NK-92 (cell line): ENCODE measurements around the gene LGALS3BP.

Experiments used
- DNase-seq: peaks from one replicate; lab custom pipeline; 2025; ENCODE audit not compliant: unreplicated experiment; lab: John Stamatoyannopoulos, UW

LGALS3BP gene

DNA sequence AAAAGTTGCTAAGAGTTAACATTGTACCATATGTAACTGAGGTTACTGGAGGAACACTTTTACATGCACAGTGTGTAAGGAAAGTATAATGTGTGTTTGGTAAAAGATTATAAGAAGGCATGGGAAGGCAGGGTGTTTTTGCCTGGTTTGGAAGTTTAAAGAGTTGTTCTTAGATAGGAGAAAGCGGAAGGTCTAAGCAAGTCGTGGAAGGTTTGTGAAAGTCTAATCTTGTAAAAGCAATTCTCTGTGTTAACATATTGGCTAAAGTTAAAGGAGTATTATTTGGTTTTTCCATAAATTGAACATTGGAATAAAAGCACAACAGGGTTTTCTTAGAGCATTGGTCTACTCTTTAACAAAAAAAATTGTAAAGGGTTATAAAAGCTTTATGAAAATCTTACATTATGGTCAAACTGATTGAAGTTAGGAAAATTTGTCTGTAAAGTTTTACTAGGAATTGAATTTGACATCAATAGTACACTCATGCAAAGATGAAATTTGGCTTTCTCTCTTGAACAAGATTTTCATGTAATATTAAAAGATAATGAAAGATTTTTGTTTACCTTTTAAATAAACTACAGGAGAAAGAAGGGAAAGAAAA is 34.5 kb upstream of the LGALS3BP start:
- DNase-seq, result no peak

DNA sequence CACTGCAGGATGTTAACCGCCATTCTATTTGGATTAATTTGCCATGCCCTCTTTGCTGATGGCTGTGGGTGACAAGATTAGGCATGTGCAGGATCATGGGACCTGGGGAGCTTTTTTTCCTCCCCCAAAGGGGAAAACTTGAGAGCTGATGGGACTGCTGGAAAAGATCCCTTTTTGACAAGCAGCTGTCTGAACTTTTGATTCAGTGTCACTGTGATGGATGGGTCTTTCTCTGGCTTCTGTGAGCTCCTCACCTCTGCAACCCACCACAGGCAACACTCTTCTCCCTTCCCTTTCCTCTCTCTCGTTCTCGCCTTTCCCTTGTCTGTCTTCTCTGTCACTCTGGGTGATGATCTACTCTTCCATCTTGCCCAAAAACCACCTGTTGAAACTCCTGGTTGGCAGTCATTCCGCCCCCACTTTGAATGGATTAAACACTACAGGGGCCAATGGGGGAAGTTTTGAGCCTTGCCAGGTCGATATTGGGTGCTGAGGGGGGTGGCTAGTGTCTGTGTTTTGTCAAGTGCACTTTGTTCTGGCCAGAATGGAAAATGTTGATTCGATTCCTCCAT is 32.9 kb upstream of the LGALS3BP start:
- DNase-seq, result no peak

DNA sequence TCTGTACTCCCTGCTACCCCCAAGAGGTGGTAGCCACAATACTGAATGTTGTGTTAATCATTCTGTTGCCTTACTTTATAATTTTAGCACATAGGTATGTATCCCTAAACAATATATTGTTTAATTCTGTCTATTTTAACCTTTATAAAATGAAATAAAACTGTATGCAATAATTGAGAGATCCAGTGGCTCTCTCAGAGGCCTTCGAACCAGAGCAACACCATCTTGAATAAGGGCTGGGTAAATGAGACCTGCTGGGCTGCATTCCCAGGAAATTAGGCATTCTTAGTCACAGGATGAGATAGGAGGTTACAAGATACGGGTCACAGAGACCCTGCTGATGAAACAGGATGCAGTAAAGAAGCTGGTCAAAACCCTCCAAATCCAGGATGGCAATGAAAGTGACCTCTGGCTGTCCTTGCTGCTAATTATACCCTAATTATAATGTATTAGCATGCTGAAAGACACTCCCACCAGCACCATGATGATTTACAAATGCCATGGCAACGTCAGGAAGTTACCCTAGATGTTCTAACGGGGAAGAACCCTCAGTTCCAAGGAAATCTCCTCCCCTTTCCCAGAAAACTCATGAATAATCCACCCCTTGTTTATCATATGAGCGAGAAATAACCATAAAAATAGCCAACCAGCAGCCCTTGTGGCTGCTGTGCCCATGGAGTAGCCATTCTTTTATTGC is 31.9 kb upstream of the LGALS3BP start:
- DNase-seq, result no peak

DNA sequence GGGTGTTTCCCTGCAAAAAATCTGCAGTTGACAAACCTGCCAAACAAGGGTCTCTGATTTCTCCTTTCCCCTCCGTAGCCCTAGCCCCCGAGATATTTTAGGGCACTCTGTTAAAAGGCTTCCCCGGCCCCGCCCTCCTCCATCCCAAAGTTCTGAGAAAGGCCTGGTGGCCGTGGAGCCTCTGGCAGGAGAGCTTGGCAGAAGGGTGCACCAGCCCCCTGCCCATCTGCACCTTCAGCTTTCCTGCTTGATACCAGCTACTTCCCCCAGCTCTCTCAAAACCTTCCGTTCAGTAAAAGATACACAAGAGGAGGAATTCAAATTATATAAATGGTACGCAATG is 30.6 kb upstream of the LGALS3BP start:
- DNase-seq, result no peak

DNA sequence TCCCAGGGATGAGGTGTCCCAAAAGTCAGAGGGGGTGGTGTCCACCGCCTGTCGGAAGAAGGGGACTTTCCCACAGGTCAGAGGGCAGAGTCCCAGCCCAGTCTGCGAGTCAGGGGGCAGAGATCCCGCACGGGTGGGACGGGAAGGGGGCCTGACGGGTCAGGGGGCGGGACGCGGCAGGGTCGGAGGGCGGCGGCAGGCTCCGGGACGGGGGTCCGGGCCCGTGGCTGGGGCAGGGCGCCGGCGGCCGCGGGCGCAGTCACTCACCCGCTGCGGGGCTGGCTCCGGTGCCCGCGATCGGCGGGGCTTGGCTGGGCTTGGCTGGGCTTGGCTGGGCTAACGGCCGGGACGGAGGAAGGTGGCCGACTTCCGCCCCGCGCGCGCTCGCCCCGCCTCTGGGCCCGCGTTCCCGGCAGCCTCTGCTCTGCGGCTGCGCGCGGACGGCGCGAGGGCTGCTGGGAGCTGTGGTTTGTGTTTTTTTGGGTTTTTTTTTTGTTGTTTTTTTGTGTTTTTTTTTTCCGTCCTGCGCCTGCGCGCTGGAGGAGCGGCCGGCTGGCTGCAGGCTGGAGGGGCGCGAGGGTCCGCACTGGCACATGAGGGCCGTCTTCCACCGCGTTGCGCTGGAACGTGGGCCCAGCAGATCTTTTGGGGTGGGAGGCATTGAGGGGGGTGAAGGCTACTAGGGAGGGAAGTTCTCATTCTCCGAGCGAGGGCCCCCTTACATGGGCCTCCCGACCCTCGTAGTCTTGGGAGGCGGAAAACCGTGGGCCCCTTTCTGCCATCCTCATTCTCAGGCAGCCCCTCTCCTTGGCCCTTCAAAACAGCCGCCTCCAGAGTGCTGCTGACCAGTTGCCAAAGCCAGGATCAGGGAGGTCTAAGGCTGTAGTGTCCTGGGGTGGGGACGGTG is 29.9 kb upstream of the LGALS3BP start, which contains the start of gene CANT1:
CANT1 (minus strand) TSS at position 368 of the 907 bp plus-strand sequence. CDS start 12,142 bp downstream, outside the sequence.
- no peak for DNase-seq

DNA sequence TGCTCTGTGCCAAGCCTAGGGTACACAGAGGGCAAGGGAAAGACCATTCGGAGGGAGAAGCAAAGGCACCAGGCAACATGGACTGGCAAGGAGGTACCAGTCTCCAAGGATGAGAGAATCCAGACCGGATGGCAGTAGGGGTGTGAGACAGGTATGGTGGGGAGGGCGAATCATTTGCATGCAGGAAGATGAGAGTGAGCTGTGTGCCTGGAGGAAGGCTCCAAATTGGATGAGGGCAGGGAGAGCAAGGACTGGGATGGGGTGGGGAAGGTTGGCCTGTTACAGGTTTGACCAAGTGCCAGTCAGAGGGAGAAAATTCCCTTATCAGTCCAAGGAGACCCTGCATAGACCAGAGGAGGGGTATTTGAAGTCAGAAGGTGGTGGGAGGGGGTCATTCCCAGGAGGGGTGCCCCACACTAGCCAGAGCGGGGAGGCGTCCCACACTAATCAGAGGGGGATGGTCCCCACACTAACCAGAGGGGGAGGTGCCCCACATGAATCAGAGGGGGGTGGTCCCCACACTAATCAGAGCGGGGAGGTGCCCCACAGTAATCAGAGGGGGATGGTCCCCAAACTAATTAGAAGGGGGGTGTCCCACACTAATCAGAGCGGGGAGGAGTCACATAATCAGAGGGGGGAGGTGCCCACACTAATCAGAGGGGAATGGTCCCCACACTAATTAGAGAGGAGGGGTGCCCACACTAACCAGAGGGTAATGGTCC is 29.1 kb upstream of the LGALS3BP start:
- no peak for DNase-seq

DNA sequence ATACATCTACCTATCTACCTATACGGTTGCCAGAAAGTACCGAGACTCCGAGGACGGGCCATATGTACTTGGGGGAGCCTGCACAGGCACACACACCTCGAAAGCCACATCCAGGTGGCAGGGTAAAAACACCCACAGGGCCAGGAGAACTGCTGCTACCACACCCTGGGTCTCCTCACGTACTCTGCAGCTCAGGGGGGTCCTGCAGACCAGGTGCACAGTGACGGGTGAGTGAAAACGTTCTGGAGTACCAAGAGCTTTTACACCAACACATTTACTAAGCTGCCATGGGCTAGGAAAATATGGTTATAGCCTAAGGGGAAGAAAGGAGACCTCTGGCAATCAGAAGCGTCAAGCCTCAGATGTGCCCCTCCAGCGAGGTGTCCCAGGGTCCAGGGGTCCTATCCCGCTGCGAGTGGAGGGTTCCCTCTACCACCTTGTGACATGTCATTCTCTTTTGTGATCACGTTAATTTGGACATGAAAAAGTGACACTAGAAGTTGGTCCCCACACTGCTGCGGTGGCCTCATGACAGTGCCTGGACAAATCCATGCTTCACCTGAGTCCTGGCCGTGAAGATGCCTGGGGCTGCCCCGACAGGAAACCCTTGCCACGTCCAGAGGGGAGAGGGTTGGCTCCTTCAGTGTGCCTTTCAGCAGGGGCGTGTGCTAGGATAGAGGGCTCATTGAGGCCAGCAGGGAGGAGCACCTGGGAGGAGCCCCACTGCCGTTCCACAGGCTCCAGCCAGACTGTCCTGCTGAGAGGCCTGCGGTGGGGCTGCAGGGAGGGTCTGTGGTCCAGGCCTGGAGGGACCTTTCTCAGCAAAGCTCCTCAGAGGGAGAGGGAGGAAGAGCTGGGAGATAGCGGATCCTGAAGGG is 28.0 kb upstream of the LGALS3BP start:
- DNase-seq, result no peak

DNA sequence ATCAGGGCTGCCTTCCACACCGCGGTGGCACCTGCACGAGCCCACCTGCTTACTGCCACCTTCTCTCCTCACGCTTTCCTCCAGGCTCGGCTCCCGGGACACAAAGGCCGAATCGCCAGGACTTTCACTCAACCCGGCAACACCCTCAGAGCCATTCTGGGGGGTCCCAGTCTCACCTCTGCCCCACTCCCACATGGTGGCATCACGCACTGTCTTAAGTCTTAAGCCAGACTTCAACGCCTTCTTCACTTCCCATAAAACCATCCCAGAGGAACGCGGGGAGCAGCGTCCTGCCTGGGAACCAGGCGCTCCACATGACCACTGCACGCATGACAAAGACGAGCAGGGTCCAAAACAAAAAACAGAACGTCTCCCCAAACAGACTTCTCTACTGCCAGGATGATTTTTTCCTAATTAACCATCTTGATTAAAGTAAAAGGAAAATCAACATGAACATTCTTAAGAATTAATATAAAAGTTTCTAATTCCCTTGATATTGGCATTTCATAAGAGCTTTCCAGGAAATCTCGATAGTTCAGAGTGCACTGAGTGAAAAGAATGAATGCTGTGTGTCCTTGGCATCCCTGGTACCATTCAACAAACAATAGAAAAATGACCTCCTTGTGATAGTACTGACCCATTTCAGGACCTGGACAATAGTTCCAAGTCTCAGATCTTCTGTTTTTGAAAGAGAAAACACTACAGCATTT is 27.2 kb upstream of the LGALS3BP start:
- no peak for DNase-seq

DNA sequence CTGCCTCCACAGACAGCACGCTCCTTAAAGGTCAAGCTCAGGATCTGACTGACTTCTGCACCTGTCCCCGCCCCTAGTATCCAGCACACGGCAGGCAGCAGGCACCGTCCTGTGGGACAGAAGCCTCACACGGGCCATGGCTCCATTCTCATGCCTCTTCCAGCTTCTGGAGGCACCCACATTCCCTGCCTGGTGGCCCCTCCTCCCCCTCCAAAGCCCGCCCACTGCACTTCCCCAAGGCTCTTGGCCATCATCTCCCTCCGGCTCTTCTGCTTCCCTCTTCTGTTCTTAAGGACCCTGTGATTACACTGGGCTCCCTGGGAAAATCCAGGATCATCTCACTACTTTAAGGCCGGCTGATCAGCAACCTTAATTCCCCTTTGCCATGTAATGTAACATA is 26.3 kb upstream of the LGALS3BP start:
- no peak for DNase-seq

DNA sequence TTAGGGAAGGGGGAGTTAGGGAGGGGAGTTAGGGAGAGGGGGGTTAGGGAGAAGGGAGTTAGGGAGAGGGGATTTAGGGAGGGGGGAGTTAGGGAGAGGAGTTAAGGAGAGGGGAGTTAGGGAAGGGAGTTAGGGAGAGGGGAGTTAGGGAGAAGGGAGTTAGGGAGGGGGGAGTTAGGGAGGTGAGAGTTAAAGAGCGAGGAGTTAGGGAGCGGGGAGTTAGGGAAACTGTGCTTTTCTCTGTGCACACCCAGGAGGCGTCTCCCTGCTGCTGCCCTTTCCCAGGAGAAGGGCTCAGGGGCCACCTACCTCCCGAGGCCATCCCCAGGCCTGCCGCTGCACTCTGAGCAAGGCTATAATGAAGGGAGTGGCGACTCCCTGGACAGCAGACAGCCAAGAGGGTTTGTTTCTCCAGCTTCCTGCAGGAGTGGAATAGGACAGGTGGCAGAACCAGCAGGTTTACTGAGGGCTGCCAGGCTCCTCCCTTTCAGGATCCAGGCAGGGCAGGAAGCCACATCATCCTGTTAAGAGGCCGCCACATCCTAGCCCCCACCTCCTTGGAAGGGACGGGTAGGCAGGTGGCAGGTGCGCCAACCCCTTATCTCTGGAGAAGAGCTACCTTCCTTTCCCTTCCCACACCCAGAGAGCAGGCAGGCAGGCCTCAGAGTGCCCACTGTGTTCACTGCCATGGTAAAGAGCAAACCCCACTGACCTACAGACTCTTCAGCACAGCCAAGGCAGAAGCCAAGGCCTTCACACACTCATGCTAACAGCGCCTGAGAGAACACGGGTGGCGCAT is 25.5 kb upstream of the LGALS3BP start:
- DNase-seq, result no peak

DNA sequence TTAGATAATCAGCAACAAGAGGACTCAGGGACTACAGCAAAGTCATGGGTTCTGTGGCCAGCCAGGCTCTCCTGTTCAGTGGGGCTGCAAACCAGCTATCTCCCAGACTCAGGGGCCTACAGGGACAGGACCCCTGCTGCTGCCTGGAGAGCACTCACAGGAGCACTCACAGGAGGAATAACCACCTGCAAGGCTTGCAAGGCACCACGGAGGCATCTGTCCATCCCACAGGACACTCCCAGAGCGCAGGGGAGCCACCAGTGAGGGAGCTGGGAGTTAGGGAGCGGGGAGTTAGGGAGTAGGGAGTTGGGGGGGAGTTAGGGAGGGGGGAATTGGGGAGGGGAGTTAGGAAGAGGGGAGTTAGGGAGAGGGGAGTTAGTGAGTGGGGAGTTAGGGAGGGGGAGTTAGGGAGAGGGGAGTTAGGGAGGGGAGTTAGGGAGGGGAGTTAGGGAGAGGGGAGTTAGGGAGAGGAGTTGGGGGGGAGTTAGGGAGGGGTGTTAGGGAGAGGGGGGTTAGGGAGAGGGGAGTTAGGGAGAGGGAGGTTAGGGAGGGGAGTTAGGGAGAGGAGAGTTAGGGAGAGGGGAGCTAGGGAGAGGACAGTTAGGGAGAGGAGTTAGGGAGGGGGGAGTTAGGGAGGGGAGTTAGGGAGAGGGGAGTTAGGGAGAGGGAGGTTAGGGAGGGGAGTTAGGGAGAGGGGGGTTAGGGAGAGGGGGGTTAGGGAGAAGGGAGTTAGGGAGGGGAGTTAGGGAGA is 24.1 kb upstream of the LGALS3BP start:
- no peak for DNase-seq

DNA sequence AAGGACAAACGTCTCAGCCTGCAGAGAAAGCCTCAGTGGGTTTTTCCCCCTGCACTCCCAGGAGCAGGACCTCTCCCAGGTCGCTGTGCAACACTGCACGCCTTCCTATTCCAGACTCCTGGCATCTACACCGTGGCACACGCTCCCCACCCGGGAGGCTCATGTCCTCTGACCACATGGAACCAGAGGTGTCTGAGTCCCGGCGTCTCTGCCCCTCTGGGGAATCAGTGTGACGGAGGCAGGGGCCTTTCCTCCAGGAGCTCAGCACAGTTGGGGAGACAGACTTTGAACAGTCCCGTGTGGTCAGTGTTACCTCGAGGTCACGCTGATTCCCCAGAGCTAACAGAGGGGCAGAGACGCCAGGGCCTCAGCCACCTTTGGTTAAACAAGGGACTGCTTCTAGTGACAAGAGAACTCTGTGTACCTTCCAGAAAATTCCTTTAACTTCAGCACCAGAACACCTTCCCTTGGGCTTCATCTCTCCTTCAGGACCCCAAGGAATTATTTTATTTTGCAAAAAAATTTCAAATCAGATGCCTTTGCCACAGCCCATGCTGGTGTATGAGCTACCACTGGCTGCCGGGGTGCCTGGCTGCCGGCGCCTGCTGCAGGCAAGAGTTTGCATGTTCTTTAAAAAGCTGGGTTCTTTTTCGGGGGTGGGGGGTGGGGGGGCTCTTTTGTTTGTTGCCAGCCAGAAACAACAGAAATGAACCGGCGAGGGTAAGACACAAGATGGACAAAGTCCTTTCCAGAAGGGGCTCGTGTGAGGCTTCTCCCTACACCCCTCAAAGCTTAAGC is 23.3 kb upstream of the LGALS3BP start:
- no peak for DNase-seq

DNA sequence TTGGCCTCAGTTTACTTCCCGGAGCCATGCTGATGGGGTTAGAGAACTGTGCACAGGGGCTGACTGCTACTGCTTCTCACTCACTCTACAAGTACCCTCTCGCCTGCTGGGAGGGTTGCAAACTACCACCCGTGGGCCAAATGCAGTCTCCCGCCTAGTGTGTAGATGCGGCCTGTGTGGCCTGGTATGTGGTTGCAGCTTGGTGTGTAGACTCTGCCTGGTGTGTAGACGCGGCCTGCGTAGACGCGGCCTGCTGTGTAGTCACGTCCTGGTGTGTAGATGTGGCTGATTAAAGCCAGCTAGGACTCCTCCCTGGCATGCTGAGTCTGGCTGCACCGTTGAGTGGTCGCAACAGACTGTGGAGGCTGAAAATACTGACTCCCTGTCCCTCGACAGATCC is 22.6 kb upstream of the LGALS3BP start:
- no peak for DNase-seq

DNA sequence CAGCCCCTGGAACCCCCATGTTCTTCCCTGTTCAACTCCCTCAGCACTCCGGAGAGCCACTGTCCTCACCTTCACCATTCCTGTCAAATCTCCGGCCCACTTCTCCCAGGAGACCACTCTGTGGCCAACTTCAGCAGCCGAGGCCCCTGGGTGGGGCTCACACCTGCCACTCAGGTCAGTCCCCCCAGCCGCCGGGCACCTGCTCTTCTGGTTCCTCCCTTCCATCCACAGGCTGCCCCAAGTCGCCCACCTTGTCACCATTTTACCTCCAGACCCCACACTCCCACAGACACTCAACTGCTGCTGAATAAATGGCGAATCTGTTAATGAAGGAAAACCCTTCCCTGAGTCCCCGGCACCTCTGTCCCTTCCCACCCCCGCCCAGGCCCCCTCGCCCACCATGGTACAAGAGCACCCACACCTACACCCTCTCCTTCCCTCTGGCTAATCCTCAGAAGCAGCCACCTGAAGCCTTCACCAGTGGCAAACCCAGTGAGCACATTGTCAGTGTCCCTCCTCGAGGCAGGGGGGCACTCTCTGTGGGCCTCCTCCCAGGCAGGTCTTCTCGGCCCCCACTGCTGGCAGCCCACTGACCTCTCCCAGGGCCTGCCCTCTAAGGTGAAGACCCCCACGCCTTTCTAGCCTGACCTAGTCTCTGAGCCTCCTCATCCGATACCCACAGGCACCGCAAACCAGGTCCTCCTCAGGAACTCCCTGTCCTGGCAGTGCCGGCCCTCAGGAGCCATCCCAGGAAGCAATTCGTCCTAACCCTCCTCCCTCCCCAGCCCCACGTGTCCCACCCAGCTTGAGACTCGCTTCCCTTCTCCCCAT is 21.7 kb upstream of the LGALS3BP start:
- no peak for DNase-seq

DNA sequence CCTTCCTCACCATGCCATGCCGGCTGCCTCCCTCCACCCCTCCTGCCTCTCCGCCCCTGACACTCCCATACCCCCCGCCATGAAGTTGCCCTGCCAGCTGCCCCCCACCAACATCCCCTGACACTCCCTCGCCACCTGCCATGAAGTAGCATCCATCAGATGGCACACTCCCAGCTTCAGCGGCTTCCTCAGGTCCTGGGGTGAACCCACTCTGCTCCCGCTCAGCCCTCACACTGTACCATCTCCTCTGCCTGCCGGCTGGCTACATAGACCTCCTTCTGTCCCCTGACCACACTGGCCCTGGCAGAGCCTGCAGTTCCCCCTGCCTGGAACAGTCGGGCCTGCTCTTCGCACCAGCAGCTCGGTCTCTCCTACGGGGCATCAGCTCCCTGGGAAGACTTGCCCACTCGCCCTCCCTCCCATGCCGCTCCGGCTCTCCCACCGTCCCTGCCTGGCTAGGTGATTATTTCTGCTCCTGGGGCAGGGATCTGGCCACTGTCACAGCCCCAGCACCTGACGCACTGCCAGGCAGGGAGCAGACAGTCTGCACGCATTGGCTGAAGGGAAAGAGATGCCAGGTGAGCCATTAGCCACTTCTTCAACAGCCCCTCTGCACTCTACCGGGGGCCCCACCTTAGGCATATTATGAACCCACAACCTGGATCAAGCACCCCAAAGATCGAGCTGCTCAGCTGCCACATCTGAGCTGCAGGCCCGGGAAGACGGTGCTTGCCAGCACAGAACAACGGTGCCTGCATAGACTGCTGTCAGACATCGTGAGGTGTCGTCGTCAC is 20.9 kb upstream of the LGALS3BP start:
- DNase-seq, result no peak
